Caco-2 (cell line): ENCODE measurements around the gene SLC2A4. TPM values are rescaled to one million over a fixed set of nuclear protein-coding genes. Genes with fewer than 3 reads are reported as not detected.

Experiments
- BruUV-seq: library from RNA; stranded (reverse); fragments of 400-500 nt; replicated peaks from 2 replicates; lab custom pipeline; 2021; lab: Mats Ljungman, UMichigan
- CTCF ChIA-PET: fragments of 300-600 bp; sonication (Branson Sonifier 250); formaldehyde crosslinking; loops from one replicate; lab custom pipeline; 2022; ENCODE audit warnings: antibody characterized with exemption; lab: Charles Lee
- POLR2A ChIA-PET: fragments of 300-600 bp; sonication (Branson Sonifier 250); formaldehyde crosslinking; loops from one replicate; lab custom pipeline; 2022; ENCODE audit warnings: antibody characterized with exemption; lab: Charles Lee
- DNase-seq, 2 experiments: peaks; one replicate each; pipeline versions ENCODE4 v3.0.0 to v3.0.0-alpha.2; 2020 to 2022
- H3K27me3 ChIP-seq: replicated peaks from 2 replicates; pipeline ENCODE4 v1.6.0; 2011; ENCODE audit warnings: low read length; ENCODE audit not compliant: control insufficient read depth, insufficient read depth
- H3K36me3 ChIP-seq: 2 replicates; pipeline ENCODE4 v1.5.1; 2011; ENCODE audit warnings: low read length; ENCODE audit not compliant: control insufficient read depth, insufficient read depth
- H3K4me1 ChIP-seq: fragments of 250-450 bp; sonication (Bioruptor Pico); 2 replicates; pipeline ENCODE4 v1.5.1; 2020; ENCODE audit warnings: mild to moderate bottlenecking
- H3K4me3 ChIP-seq: 2 replicates; pipeline ENCODE4 v1.5.1; 2011; ENCODE audit warnings: low read depth, mild to moderate bottlenecking, control low read depth, low read length
- H3K9me3 ChIP-seq: fragments of 250-450 bp; sonication (Bioruptor Pico); 2 replicates; pipeline ENCODE4 v1.5.1; 2020; ENCODE audit warnings: mild to moderate bottlenecking, moderate library complexity
- H3K27ac Mint-ChIP-seq: one replicate; pipeline ENCODE4 v1.8.0; 2022; ENCODE audit warnings: mixed read lengths; ENCODE audit not compliant: unreplicated experiment
- H3K27me3 Mint-ChIP-seq: one replicate; pipeline ENCODE4 v1.8.0; 2022; ENCODE audit warnings: mixed read lengths; ENCODE audit not compliant: insufficient read depth, unreplicated experiment
- H3K36me3 Mint-ChIP-seq: one replicate; pipeline ENCODE4 v1.8.0; 2022; ENCODE audit warnings: mild to moderate bottlenecking, mixed read lengths; ENCODE audit not compliant: insufficient read depth, unreplicated experiment
- H3K4me1 Mint-ChIP-seq: one replicate; pipeline ENCODE4 v1.8.0; 2022; ENCODE audit warnings: low read depth, mixed read lengths; ENCODE audit not compliant: unreplicated experiment
- H3K4me3 Mint-ChIP-seq: one replicate; pipeline ENCODE4 v1.8.0; 2022; ENCODE audit warnings: mild to moderate bottlenecking, moderate library complexity, mixed read lengths; ENCODE audit not compliant: unreplicated experiment
- H3K9me3 Mint-ChIP-seq: one replicate; pipeline ENCODE4 v1.8.0; 2022; ENCODE audit warnings: mixed read lengths; ENCODE audit not compliant: unreplicated experiment
- intact Hi-C: fragments of 100-400 bp; cut with micrococcal nuclease; formaldehyde crosslinking; loops from one replicate; pipeline ENCODE4 v1.10.0; 2022; ENCODE audit not compliant: unreplicated experiment
- total RNA-seq: library from RNA; stranded (reverse); gene quantifications from 2 replicates; pipeline ENCODE4 v1.2.3, GENCODE V29; 2022
- TF ChIP-seq, protein P1 (sequence below), 2 experiments: fragments of 200-600 bp in 1 of 2; IDR thresholded peaks; 1 replicate in 1 of 2; 2 replicates in 1 of 2; pipeline versions ENCODE4 v1.5.1 to v1.8.0; 2011 to 2022; ENCODE audit warnings: antibody characterized with exemption in 1 of 2, control low read depth in 1 of 2, inconsistent platforms in 1 of 2, low read depth in 1 of 2, low read length in 1 of 2, mild to moderate bottlenecking in 1 of 2, moderate library complexity in 1 of 2; ENCODE audit not compliant: insufficient read depth in 1 of 2, severe bottlenecking in 1 of 2, unreplicated experiment in 1 of 2

Gene SLC2A4
- total RNA-seq, 1 experiment from 2014 or later = 0.88 TPM

DNA sequence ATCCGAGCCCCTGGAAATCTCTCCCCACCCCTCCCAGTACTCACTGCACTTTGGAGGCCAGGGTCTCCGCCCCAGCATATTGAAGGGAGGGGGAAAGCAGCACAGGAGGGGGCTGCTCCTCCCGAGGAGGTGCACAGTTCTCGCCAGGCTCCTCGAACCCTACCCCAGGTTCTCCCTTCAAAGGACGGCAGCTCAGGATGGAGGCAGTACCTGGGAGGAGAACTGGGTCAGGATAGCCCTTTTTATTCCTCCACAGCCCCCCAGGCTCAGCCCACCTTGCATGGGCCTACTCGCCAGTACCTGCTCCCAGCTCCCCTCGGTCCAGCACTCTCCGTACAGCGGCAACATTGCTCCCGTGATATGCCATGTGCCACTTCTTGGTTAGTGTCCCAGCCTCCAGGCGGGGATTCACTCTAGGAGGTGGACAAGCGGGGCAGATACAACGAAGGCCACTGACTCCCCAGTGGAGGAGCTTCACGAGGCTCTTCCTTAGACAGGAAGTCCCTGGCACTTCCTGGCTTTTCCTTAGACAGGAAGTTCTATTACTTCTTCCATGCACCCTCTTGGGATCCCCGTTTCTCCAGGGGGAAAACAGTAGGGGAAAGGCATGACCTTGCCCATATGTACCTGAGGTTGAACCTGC is 35.8 kb downstream of the SLC2A4 start:
- H3K9me3 ChIP-seq = no peaks in the 10 kb centered on the region
- no peaks in the 10 kb centered on the region; the same call in 1 of the 2 replicates for H3K36me3 ChIP-seq
- no TSS peak for BruUV-seq
- H3K9me3 Mint-ChIP-seq = no peaks in the 10 kb centered on the region
- no peak for DNase-seq
- H3K4me3 ChIP-seq = no peak overlapping the region
- no peak overlapping the region for H3K27ac Mint-ChIP-seq
- CTCF ChIA-PET = no interaction called here
- H3K27me3 ChIP-seq = no peaks in the 10 kb centered on the region
- peaks cover 4% of the 10 kb centered on the region; the same call in 1 of the 2 replicates for H3K4me1 ChIP-seq
- intact Hi-C loops = no loop called here
- H3K4me1 Mint-ChIP-seq = peaks cover 13% of the 10 kb centered on the region
- peaks cover 27% of the 10 kb centered on the region for H3K36me3 Mint-ChIP-seq
- TF ChIP-seq, protein P1, sequence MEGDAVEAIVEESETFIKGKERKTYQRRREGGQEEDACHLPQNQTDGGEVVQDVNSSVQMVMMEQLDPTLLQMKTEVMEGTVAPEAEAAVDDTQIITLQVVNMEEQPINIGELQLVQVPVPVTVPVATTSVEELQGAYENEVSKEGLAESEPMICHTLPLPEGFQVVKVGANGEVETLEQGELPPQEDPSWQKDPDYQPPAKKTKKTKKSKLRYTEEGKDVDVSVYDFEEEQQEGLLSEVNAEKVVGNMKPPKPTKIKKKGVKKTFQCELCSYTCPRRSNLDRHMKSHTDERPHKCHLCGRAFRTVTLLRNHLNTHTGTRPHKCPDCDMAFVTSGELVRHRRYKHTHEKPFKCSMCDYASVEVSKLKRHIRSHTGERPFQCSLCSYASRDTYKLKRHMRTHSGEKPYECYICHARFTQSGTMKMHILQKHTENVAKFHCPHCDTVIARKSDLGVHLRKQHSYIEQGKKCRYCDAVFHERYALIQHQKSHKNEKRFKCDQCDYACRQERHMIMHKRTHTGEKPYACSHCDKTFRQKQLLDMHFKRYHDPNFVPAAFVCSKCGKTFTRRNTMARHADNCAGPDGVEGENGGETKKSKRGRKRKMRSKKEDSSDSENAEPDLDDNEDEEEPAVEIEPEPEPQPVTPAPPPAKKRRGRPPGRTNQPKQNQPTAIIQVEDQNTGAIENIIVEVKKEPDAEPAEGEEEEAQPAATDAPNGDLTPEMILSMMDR (IDR thresholded peaks at IDR 0.05; ENCODE audit: insufficient read depth in 1 of 2, low read depth in 1 of 2, low read length in 1 of 2, severe bottlenecking in 1 of 2, unreplicated experiment in 1 of 2) = no peak
- POLR2A ChIA-PET = no interaction called here
- H3K27me3 Mint-ChIP-seq = no peaks in the 10 kb centered on the region
- no peak overlapping the region for H3K4me3 Mint-ChIP-seq

GRCh38 chr17:7318121-7318860 is 36.8 kb downstream of the SLC2A4 start:
- H3K4me3 Mint-ChIP-seq = no peak overlapping the region
- peaks cover 16% of the 10 kb centered on the region for H3K36me3 Mint-ChIP-seq
- no peaks in the 10 kb centered on the region for H3K27me3 Mint-ChIP-seq
- H3K27ac Mint-ChIP-seq = no peak overlapping the region
- TF ChIP-seq, protein P1 (IDR thresholded peaks at IDR 0.05; ENCODE audit: insufficient read depth in 1 of 2, low read depth in 1 of 2, low read length in 1 of 2, severe bottlenecking in 1 of 2, unreplicated experiment in 1 of 2) = no peak
- no TSS peak for BruUV-seq
- DNase-seq = no peak
- Histone ChIP-seq H3K9me3 (no peaks in the 10 kb centered on the region), H3K27me3 (no peaks in the 10 kb centered on the region), H3K4me3 (no peak overlapping the region), H3K4me1 (peaks cover 4% of the 10 kb centered on the region; the same call in 1 of the 2 replicates), H3K36me3 (no peaks in the 10 kb centered on the region)
- H3K4me1 Mint-ChIP-seq = peaks cover 13% of the 10 kb centered on the region
- intact Hi-C loops = no loop called here
- H3K9me3 Mint-ChIP-seq = no peaks in the 10 kb centered on the region
- ChIA-PET POLR2A (no interaction called here), CTCF (no interaction called here)

GRCh38 chr17:7321466-7321865 is 39.9 kb downstream of the SLC2A4 start:
- H3K9me3 Mint-ChIP-seq = no peaks in the 10 kb centered on the region
- no peaks in the 10 kb centered on the region for H3K27me3 Mint-ChIP-seq
- POLR2A ChIA-PET = no interaction called here
- BruUV-seq = no TSS peak
- TF ChIP-seq, protein P1 (IDR thresholded peaks at IDR 0.05; ENCODE audit: insufficient read depth in 1 of 2, low read depth in 1 of 2, low read length in 1 of 2, severe bottlenecking in 1 of 2, unreplicated experiment in 1 of 2) = no peak
- H3K36me3 Mint-ChIP-seq = no peaks in the 10 kb centered on the region
- intact Hi-C loops = no loop called here
- no peaks in the 10 kb centered on the region; the same call in 1 of the 2 replicates for H3K36me3 ChIP-seq
- H3K4me1 ChIP-seq = no peaks in the 10 kb centered on the region
- H3K4me3 ChIP-seq = no peak overlapping the region
- peaks cover 2% of the 10 kb centered on the region for H3K4me1 Mint-ChIP-seq
- H3K4me3 Mint-ChIP-seq = no peak overlapping the region
- CTCF ChIA-PET = no interaction called here
- H3K27ac Mint-ChIP-seq = no peak overlapping the region
- H3K9me3 ChIP-seq = no peaks in the 10 kb centered on the region
- DNase-seq = no peak
- H3K27me3 ChIP-seq = no peaks in the 10 kb centered on the region
